Measurements from ENCODE around the gene MAT2A.
"Not testable (repeated sequence)": the region's sequence is repeated elsewhere in the genome, so short reads cannot be mapped to it uniquely, and the experiment has no call there.

Gene MAT2A

DNA sequence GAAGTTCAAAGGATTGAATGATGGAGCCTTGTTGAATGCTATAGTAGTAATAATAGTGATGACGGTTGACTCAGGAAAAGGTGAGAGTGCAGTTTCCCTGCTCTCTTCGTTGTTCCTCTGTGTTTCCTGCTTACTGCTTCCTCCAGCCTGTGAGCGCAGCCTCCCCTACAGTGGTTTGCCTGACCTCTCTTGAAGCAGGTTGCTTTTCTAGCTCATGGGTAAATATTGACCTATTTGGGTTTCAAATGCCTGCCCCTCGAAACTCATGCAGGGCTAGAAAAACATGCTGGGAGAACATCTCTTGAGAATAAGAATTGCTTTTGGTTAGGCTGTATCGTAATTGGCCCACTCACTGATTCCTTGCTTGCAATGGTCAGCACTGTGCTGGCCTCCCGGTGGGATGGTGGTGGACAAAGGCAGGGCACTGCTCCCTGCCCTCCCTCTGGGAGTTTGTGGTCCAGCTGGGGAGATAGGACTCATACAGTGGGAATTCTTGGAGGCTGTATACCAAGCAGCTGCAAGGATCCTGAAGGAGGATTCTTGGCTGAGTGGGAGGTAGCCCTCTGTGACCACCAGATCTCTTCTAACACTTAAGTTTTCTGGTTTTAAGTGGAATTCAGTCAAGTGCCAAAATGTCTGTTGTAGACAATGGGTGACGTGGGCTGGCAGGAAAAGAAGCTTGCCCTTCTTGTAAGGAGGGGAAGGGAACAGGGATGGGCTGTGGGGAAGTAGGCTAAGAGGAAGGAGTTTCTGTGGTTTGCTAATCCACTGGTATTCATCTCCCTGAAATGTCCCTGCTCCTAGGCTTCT, 51.2 kb downstream of the MAT2A start:
- Mint-ChIP-seq H3K4me3 (no peak overlapping the region), H3K9me3 (no peaks in the 10 kb centered on the region), H3K27ac (peak overlapping the region; percentile 33), H3K36me3 (ENCODE audit: low read depth) (no peaks in the 10 kb centered on the region), H3K27me3 (no peaks in the 10 kb centered on the region), H3K4me1 (ENCODE audit: low read depth) (peaks cover 28% of the 10 kb centered on the region)

DNA sequence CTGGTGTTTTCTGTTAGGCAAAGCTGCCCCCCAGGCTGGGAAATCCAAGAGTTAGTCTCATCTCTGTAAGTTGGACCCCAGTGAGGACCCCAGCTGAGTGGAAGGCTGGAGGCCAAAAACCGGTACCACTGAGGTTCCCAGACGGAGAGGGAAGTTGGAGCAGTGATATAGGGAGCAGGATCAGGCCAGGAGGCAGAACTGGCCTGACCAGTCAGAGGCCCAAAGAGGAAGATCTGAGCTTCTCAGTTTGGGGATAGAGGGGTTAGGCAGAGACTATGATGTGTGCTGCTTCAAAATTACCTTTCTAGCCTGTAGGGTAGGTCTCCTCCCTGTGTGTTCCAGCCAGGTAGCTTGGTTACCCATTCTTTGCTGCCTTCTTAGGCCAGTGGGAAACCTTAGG, 52.0 kb downstream of the MAT2A start:
- H3K9me3 Mint-ChIP-seq = no peaks in the 10 kb centered on the region
- no peaks in the 10 kb centered on the region for H3K36me3 Mint-ChIP-seq (ENCODE audit: low read depth)
- H3K27ac Mint-ChIP-seq = no peak overlapping the region
- peaks cover 21% of the 10 kb centered on the region for H3K4me1 Mint-ChIP-seq (ENCODE audit: low read depth)
- H3K4me3 Mint-ChIP-seq = no peak overlapping the region
- no peaks in the 10 kb centered on the region for H3K27me3 Mint-ChIP-seq

DNA sequence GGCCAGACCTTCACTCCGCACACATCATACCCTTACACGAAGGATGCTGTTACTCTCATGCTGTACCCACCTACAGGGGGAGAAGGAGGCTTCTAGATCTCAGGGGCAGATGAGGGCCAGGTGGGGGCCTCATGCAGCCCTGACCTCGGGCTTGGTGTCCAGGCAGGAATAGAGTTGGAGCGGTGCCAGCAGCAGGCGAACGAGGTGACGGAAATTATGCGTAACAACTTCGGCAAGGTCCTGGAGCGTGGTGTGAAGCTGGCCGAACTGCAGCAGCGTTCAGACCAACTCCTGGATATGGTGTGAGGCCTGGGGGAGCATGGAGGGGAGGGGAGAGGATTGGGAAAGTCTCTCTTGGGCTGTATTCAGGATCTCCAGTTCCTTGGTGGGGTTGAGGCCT, 52.6 kb downstream of the MAT2A start:
- Mint-ChIP-seq H3K27me3 (no peaks in the 10 kb centered on the region), H3K9me3 (no peaks in the 10 kb centered on the region), H3K4me3 (no peak overlapping the region), H3K27ac (no peak overlapping the region), H3K36me3 (ENCODE audit: low read depth) (no peaks in the 10 kb centered on the region), H3K4me1 (ENCODE audit: low read depth) (peaks cover 23% of the 10 kb centered on the region)

DNA sequence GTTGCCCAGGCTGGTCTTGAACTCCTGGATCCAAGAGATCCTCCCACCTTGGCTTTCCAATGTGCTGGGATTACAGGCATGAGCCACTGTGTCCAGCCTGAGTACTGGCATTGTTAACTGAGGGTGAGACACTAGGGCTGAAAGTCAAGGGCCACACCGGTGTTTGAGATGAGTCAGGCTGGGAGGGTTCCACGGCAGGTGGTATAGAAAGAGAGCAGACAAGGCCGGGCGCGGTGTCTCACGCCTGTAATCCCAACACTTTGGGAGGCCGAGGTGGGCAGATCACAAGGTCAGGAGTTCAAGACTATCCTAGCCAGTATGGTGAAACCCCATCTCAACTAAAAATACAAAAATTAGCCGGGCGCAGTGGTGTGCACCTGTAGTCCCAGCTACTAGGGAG, 53.3 kb downstream of the MAT2A start:
- H3K27me3 Mint-ChIP-seq; H3K9me3 Mint-ChIP-seq; H3K36me3 Mint-ChIP-seq (ENCODE audit: low read depth); H3K4me3 Mint-ChIP-seq; H3K27ac Mint-ChIP-seq: not testable (repeated sequence)
- peaks cover 29% of the 10 kb centered on the region for H3K4me1 Mint-ChIP-seq (ENCODE audit: low read depth)

DNA sequence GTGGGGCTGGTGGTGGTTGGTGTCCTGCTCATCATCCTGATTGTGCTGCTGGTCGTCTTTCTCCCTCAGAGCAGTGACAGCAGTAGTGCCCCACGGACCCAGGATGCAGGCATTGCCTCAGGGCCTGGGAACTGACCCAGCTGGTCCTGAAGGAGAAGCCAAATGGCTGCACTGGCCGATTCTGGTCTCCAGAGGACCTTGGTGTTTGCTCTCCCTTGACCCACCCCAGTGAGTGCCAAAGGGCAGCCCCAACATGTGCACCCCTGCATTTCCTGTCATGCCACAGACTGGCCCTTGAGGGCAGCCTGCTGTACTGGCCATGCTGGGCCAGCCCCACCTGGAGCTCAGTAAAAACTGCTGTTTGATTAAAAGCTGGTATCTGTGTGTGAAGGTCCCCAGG, 54.1 kb downstream of the MAT2A start:
- no peak overlapping the region for H3K4me3 Mint-ChIP-seq
- H3K9me3 Mint-ChIP-seq = no peaks in the 10 kb centered on the region
- H3K27ac Mint-ChIP-seq = no peak overlapping the region
- H3K4me1 Mint-ChIP-seq (ENCODE audit: low read depth) = peaks cover 27% of the 10 kb centered on the region
- H3K27me3 Mint-ChIP-seq = no peaks in the 10 kb centered on the region
- no peaks in the 10 kb centered on the region for H3K36me3 Mint-ChIP-seq (ENCODE audit: low read depth)
